Measurements from ENCODE around the gene TOR2A. TPM values are rescaled to one million over a fixed set of nuclear protein-coding genes. Genes with fewer than 3 reads are reported as not detected.
A peak's percentile ranks its signal among the peaks of the same experiment; 100 is the strongest.

Gene TOR2A
- total and polyA plus RNA-seq, 10 donors, result 16.8 to 36.5 (median 22.7) TPM

DNA sequence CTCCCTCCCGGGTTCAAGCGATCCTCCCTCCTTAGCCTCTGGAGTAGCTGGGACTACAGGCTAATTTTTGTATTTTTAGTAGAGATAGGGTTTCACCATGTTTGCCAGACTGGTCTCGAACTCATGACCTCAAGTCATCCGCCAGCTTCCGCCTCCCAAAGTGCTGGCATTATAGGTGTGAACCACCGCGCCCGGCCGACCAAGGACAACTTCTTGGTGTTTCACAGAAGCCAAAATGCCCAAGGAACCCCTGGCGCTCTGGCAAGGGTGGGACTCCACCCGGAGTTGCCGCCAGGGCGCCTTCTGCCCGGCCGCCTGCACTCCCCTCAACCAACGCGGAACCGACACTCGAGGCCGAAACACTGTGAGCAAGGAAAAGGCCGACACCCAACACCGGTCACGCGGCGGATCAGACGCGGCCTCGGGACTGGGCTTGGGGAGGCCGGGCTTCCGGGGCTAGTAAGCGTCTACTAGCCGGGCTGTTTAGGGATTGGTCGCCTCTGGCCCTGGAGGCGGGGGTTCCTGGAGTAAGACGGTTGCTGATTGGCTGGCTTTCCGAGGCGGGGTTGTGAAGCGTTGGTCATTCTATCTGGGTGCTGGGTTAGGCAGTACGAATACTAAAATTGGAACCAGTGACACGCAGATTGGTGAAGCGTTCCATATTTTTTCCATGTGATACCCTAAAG lies 36.0 kb downstream of the TOR2A start:
- TF ChIP-seq POLR2A (IDR thresholded peaks at IDR 0.05) (no peak), POLR2AphosphoS5 (IDR thresholded peaks at IDR 0.05) (peak; percentile 88 to 92 (median 91))
- TF ChIP-seq, protein P1, sequence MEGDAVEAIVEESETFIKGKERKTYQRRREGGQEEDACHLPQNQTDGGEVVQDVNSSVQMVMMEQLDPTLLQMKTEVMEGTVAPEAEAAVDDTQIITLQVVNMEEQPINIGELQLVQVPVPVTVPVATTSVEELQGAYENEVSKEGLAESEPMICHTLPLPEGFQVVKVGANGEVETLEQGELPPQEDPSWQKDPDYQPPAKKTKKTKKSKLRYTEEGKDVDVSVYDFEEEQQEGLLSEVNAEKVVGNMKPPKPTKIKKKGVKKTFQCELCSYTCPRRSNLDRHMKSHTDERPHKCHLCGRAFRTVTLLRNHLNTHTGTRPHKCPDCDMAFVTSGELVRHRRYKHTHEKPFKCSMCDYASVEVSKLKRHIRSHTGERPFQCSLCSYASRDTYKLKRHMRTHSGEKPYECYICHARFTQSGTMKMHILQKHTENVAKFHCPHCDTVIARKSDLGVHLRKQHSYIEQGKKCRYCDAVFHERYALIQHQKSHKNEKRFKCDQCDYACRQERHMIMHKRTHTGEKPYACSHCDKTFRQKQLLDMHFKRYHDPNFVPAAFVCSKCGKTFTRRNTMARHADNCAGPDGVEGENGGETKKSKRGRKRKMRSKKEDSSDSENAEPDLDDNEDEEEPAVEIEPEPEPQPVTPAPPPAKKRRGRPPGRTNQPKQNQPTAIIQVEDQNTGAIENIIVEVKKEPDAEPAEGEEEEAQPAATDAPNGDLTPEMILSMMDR (IDR thresholded peaks at IDR 0.05 in 8 of 11, conservative IDR thresholded peaks at IDR 0.05 in 3 of 11), result peak in 8 of 11 experiments; percentile 17 to 62 (median 52)
- DNase-seq, result peak; percentile 96
- H3K36me3 ChIP-seq, result no peaks in the 10 kb centered on the region
- 12 to 22% (median 14%) methylated on average over 27 to 41 of the region's 41 CpGs for WGBS, 5 donors
- H3K27ac ChIP-seq, result peak overlapping the region; percentile 70 to 86 (median 84)
- H3K4me3 ChIP-seq, result peak overlapping the region in 7 of 8 donors; percentile 6 to 61 (median 21)
- peaks cover 3 to 24% (median 11%) of the 10 kb centered on the region in 6 donors for H3K4me1 ChIP-seq
- no peaks in the 10 kb centered on the region for H3K9me3 ChIP-seq
- intact Hi-C loops (cut with DNase I; ENCODE audit: low total_unique reads), result no loop called here
- no peaks in the 10 kb centered on the region for H3K27me3 ChIP-seq (replicated peaks in 1 of 7)

DNA sequence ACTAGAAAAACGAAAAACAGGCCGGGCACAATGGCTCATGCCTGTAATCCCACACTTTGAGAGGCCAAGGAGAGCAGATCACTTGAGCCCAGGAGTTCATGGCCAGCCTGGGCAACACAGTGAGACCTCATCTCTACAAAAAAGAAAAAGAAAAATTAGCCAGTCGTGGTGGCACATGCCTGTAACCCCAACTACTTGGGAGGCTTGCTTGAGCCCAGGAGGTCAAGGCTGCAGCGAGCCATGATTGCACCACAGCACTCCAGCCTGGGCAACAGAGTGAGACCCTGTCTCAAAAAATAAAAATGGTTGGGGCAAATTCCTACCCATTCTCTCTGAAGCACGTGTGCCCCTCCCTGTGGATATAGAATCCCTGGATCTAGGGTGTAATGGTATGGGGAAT lies 36.7 kb downstream of the TOR2A start:
- H3K36me3 ChIP-seq, result no peaks in the 10 kb centered on the region
- 77 to 89% (median 88%) methylated on average over 5 of the region's 5 CpGs for WGBS, 5 donors
- peaks cover 3 to 24% (median 11%) of the 10 kb centered on the region in 6 donors for H3K4me1 ChIP-seq
- no peaks in the 10 kb centered on the region for H3K9me3 ChIP-seq
- no peak for DNase-seq
- peak overlapping the region in 5 of 8 donors; percentile 82 to 85 (median 84) for H3K27ac ChIP-seq
- H3K27me3 ChIP-seq (replicated peaks in 1 of 7), result no peaks in the 10 kb centered on the region
- intact Hi-C loops (cut with DNase I; ENCODE audit: low total_unique reads), result no loop called here
- TF ChIP-seq POLR2AphosphoS5 (IDR thresholded peaks at IDR 0.05) (no peak), POLR2A (IDR thresholded peaks at IDR 0.05) (no peak)
- TF ChIP-seq, protein P1 (IDR thresholded peaks at IDR 0.05 in 8 of 11, conservative IDR thresholded peaks at IDR 0.05 in 3 of 11), result no peak
- H3K4me3 ChIP-seq, result no peak overlapping the region

DNA sequence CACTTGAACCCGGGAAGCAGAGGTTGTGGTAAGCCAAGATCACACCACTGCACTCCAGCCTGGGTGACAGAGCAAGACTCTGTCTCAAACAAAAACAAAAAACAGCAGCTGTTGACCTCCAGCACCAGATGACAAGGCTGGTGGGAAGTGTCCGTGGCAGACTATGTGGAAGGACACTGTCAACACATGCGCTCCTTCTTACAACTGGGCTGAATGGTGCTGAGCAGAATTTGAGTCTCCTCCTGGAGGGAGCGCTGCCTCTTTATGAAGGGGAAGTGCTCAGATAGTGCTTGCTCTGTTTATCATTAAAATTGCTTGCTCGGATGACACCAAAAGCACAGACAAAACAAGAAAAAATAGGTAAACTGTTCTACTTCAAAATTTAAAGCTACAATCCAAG lies 37.5 kb downstream of the TOR2A start:
- no peak overlapping the region for H3K4me3 ChIP-seq
- no peaks in the 10 kb centered on the region for H3K27me3 ChIP-seq (replicated peaks in 1 of 7)
- no peak for DNase-seq
- TF ChIP-seq, protein P1 (IDR thresholded peaks at IDR 0.05 in 8 of 11, conservative IDR thresholded peaks at IDR 0.05 in 3 of 11), result no peak
- TF ChIP-seq POLR2A (IDR thresholded peaks at IDR 0.05), result no peak
- no peak for TF ChIP-seq POLR2AphosphoS5 (IDR thresholded peaks at IDR 0.05)
- H3K36me3 ChIP-seq, result no peaks in the 10 kb centered on the region
- intact Hi-C loops (cut with DNase I; ENCODE audit: low total_unique reads), result no loop called here
- no peaks in the 10 kb centered on the region for H3K9me3 ChIP-seq
- 74 to 91% (median 78%) methylated on average over 5 of the region's 5 CpGs for WGBS, 5 donors
- peaks cover 3 to 24% (median 11%) of the 10 kb centered on the region in 6 donors for H3K4me1 ChIP-seq
- H3K27ac ChIP-seq, result peak overlapping the region in 2 of 8 donors; percentile 44 to 84

DNA sequence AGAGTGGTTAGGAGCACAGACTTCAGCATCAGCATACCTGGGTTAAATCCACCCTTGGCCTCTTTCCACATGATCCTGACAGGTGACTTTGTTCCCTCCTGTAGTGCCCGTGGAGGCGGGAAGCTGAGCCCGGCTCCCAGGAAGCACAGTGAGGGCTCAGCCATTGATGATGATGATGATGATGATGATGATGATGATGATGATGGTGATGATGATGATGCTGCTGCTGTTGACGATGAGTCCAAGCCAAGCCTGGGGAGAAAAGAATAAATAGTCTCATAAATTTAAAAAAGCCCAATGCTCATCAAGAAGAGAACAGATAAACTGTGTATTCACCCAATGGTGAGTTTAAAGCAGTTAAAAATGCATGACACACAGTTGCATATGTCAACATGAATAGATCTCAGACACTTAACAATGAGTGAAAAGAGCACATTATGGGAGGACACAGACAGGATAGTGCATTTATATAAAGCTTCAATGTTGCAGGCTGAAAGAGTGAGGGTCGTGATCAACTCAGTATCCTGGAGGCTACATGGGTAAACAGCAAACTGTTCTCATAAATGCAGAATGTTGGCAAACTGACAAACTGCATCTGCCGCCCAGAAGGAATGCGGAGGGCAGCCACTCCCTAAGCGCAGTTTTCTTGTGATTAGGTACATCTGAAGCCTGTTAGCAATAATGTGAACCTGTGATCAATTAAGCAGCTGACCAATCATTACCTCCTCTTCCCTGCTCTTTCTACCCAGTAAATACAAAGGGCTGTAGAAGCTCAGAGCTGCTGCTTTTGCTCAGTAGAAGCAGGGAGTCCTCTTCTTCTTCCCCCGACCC lies 40.0 kb downstream of the TOR2A start:
- 81 to 91% (median 85%) methylated on average over 9 of the region's 9 CpGs for WGBS, 5 donors
- no peak for TF ChIP-seq POLR2AphosphoS5 (IDR thresholded peaks at IDR 0.05)
- no peak for TF ChIP-seq POLR2A (IDR thresholded peaks at IDR 0.05)
- TF ChIP-seq, protein P1 (IDR thresholded peaks at IDR 0.05 in 8 of 11, conservative IDR thresholded peaks at IDR 0.05 in 3 of 11), result no peak
- no peak overlapping the region for H3K4me3 ChIP-seq
- DNase-seq, result no peak
- H3K9me3 ChIP-seq, result no peaks in the 10 kb centered on the region
- no peaks in the 10 kb centered on the region for H3K27me3 ChIP-seq (replicated peaks in 1 of 7)
- peaks cover 0 to 18% (median 4%) of the 10 kb centered on the region in 6 donors for H3K36me3 ChIP-seq
- peaks cover 3 to 24% (median 11%) of the 10 kb centered on the region in 6 donors for H3K4me1 ChIP-seq
- intact Hi-C loops (cut with DNase I; ENCODE audit: low total_unique reads), result no loop called here
- H3K27ac ChIP-seq, result no peak overlapping the region

All from spleen (tissue), 11 donors.